Right lobe of liver (tissue), 6 donors: ENCODE data around the gene FAM163B. TPM values are rescaled to one million over a fixed set of nuclear protein-coding genes. Genes with fewer than 3 reads are reported as not detected.

Source experiments
- ATAC-seq, 4 donors: fragments of 200-7000 bp; cut with Tn5 transposase; one replicate each; pipeline ENCODE4 v1.9.1; 2020; ENCODE audit warnings: mild to moderate bottlenecking in 4 of 4, moderate library complexity in 4 of 4
- DNase-seq, 3 donors: peaks; one replicate each; pipeline ENCODE4 v3.0.0-alpha.2; 2020
- H3K27ac ChIP-seq, 3 donors: fragments of 200-600 bp; one replicate each; pipeline ENCODE4 v1.8.0; 2022
- H3K27me3 ChIP-seq, 2 donors: fragments of 200-600 bp; one replicate each; pipeline ENCODE4 v1.8.0; 2022
- H3K36me3 ChIP-seq, 4 donors: fragments of 200-600 bp; sonication (generic) in 1 of 4; one replicate each; pipeline versions ENCODE4 v1.5.1 to v1.8.0; 2017 to 2022; ENCODE audit warnings: control low read depth in 1 of 4
- H3K4me1 ChIP-seq, 4 donors: fragments of 200-600 bp; sonication (generic) in 1 of 4; one replicate each; pipeline versions ENCODE4 v1.5.1 to v1.8.0; 2017 to 2022; ENCODE audit warnings: control low read depth in 1 of 4
- H3K4me3 ChIP-seq, 3 donors: fragments of 200-600 bp; one replicate each; pipeline ENCODE4 v1.8.0; 2022
- H3K9me3 ChIP-seq, 4 donors: fragments of 200-600 bp; sonication (generic) in 1 of 4; one replicate each; pipeline versions ENCODE4 v1.5.1 to v1.8.0; 2017 to 2022; ENCODE audit warnings: control low read depth in 1 of 4
- CTCF ChIP-seq, 4 donors: fragments of 200-600 bp in 3 of 4; fragments of 450-650 bp in 1 of 4; IDR thresholded peaks; one replicate each; pipeline versions ENCODE4 v1.5.1 to v1.8.0; 2016 to 2022; ENCODE audit warnings: antibody characterized with exemption in 4 of 4, mild to moderate bottlenecking in 2 of 4
- POLR2A ChIP-seq: fragments of 450-650 bp; IDR thresholded peaks from one replicate; pipeline ENCODE4 v1.6.1; 2017; ENCODE audit warnings: antibody characterized with exemption, mild to moderate bottlenecking
- WGBS: methylation state at CpG from one replicate; pipeline ENCODE4 v1.1.6; 2018; ENCODE audit warnings: low coverage, low lambda C conversion rate; ENCODE audit not compliant: insufficient coverage; ENCODE audit errors: missing lambda C conversion rate; 5-methylcytosine and 5-hydroxymethylcytosine counted together
- intact Hi-C, 2 donors: fragments of 100-400 bp; cut with DNase I; formaldehyde crosslinking; loops; one replicate each; pipeline versions ENCODE4 v1.11.2 to v1.14.1; 2022
- total RNA-seq, 6 experiments: library from RNA; depleted of rRNA in 2 of 6; stranded (reverse); fragments of >200 nt in 2 of 6; fragmentation: NEBNext Ultra II Directional in 3 of 6; extraction: Animal tissue kit (Norgen Biotek cat#: 25700) in 3 of 6; gene quantifications; one replicate each; pipeline versions ENCODE4 v1.1.0 to v1.2.4, GENCODE V29; 2016 to 2023
- donor health status: DM: no; HTN: yes; CAD: no.
- donor health status: DM: no; HTN: no; CAD: no.
- donor health status: DM: no; HTN: no; CAD: no.
- donor health status: DM: no; HTN: yes; CAD: no.
- donor health status: DM: no; HTN: yes; CAD: no.

FAM163B gene
- total RNA-seq, 6 experiments from 2014 or later = 1.6 to 5.8 (median 3.0) TPM

GRCh38 chr9:133558191-133559126 lies 50.7 kb downstream of the FAM163B start:
- Histone ChIP-seq H3K4me1 (peaks cover 0 to 6% (median 0%) of the 10 kb centered on the region in 4 donors), H3K9me3 (no peaks in the 10 kb centered on the region), H3K4me3 (no peak overlapping the region), H3K36me3 (no peaks in the 10 kb centered on the region), H3K27me3 (no peaks in the 10 kb centered on the region), H3K27ac (peak overlapping the region in 1 of 3 donors; percentile 51)
- ATAC-seq = peak in 3 of 4 donors; percentile 24 to 52 (median 31)
- DNase-seq = no peak
- TF ChIP-seq CTCF (IDR thresholded peaks at IDR 0.05) = no peak
- no peak for TF ChIP-seq POLR2A
- 42% methylated on average over 19 of the region's 31 CpGs for WGBS
- intact Hi-C loops = no loop called here

GRCh38 chr9:133557581-133557980 lies 51.6 kb downstream of the FAM163B start:
- no peak for DNase-seq
- no CpG with 5 or more reads among the region's 9 CpGs for WGBS
- Histone ChIP-seq H3K4me3 (no peak overlapping the region), H3K27me3 (no peaks in the 10 kb centered on the region), H3K4me1 (no peaks in the 10 kb centered on the region), H3K27ac (no peak overlapping the region), H3K36me3 (no peaks in the 10 kb centered on the region), H3K9me3 (no peaks in the 10 kb centered on the region)
- intact Hi-C loops = no loop called here
- TF ChIP-seq POLR2A (no peak), CTCF (IDR thresholded peaks at IDR 0.05) (no peak)
- ATAC-seq = no peak

GRCh38 chr9:133556354-133556753 lies 52.8 kb downstream of the FAM163B start:
- Histone ChIP-seq H3K36me3 (no peaks in the 10 kb centered on the region), H3K27me3 (no peaks in the 10 kb centered on the region), H3K4me1 (no peaks in the 10 kb centered on the region), H3K9me3 (no peaks in the 10 kb centered on the region), H3K27ac (no peak overlapping the region), H3K4me3 (no peak overlapping the region)
- no CpG with 5 or more reads among the region's 5 CpGs for WGBS
- DNase-seq (no peak), ATAC-seq (no peak)
- intact Hi-C loops = no loop called here
- TF ChIP-seq POLR2A = no peak
- no peak for TF ChIP-seq CTCF (IDR thresholded peaks at IDR 0.05)

GRCh38 chr9:133554729-133555128 lies 54.5 kb downstream of the FAM163B start:
- ATAC-seq = no peak
- no peak for DNase-seq
- WGBS = 95% methylated on average over 3 of the region's 8 CpGs
- no peaks in the 10 kb centered on the region for H3K9me3 ChIP-seq
- no peak overlapping the region for H3K4me3 ChIP-seq
- no peak for TF ChIP-seq CTCF (IDR thresholded peaks at IDR 0.05)
- TF ChIP-seq POLR2A = no peak
- no peaks in the 10 kb centered on the region for H3K4me1 ChIP-seq
- H3K27me3 ChIP-seq = no peaks in the 10 kb centered on the region
- intact Hi-C loops = no loop called here
- H3K36me3 ChIP-seq = no peaks in the 10 kb centered on the region
- no peak overlapping the region for H3K27ac ChIP-seq
